HG02588 (cell line): ENCODE data around the gene PRKCH.
"Not testable (repeated sequence)": the region's sequence is repeated elsewhere in the genome, so short reads cannot be mapped to it uniquely, and the experiment has no call there.

Experiments
- ATAC-seq: cut with Tn5 transposase; IDR thresholded peaks from one replicate; pipeline ENCODE4 v1.9.1; 2021; ENCODE audit warnings: mild to moderate bottlenecking, moderate library complexity; ENCODE audit not compliant: unreplicated experiment

Gene PRKCH

DNA sequence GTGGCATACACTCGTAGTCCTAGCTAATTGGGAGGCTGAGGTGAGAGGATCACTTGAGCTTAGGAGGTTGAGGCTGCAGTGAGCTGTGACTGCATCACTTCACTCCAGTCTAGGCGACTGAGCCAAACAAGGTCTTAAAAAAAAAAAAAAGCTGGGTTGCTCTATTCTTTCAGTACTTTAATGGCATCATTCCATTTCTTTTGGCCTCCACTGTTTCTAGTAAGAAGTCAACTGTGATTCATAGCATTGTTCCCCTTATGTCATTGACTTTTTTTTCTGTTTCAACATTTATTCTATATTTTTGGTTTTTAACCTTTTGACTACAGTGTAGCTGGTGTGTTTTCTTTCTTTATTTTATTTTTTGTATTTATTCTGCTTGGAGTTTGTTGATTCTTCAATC lies 16.7 kb upstream of the PRKCH start:
- ATAC-seq: no peak

DNA sequence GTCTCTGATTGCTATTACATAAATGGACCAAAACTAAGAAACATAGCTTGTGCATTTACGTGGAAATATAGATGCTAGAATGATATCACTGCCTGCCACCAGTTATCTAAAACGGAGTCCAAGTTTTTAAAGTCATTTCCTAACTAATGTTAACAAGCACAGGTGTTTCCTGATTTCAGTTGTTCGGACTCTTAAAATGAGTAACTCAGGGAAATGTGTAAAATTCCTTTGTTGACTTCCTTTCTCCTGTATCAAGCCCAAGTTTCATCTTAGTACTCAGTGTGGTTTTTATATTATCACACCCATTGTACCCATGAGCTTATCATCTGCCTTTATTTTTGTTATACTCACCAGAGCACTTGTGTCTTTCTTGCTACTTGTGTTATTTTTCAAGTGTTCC lies 13.2 kb upstream of the PRKCH start:
- ATAC-seq: no peak

DNA sequence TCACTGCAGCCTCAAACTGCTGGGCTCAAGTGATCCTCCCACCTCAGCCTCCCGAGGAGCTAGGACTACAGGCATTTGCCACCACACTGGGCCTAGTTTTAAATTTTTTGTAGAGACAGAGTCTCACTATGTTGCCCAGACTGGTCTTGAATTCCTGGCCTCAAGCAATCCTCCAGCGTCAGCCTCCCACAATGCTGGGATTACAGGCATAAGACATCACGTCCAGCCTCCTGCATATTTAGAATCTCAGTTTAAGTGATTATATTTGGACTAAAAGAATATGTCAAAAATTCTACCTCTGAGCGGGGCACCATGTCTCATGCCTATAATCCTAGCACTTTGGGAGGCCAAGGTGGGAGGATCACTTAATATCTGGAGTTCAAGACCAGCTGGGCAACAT lies 12.7 kb upstream of the PRKCH start:
- ATAC-seq: not testable (repeated sequence)

GRCh38 chr14:61315313-61315712 lies 6.1 kb upstream of the PRKCH start:
- no peak for ATAC-seq

- no peak for ATAC-seq
Observed at GRCh38 chr14:61319086-61319485, 2.3 kb upstream of the PRKCH start.

- ATAC-seq: no peak
Observed at GRCh38 chr14:61319706-61320105, 1.7 kb upstream of the PRKCH start.

GRCh38 chr14:61320170-61320569 lies 1.2 kb upstream of the PRKCH start:
- not testable (repeated sequence) for ATAC-seq

DNA sequence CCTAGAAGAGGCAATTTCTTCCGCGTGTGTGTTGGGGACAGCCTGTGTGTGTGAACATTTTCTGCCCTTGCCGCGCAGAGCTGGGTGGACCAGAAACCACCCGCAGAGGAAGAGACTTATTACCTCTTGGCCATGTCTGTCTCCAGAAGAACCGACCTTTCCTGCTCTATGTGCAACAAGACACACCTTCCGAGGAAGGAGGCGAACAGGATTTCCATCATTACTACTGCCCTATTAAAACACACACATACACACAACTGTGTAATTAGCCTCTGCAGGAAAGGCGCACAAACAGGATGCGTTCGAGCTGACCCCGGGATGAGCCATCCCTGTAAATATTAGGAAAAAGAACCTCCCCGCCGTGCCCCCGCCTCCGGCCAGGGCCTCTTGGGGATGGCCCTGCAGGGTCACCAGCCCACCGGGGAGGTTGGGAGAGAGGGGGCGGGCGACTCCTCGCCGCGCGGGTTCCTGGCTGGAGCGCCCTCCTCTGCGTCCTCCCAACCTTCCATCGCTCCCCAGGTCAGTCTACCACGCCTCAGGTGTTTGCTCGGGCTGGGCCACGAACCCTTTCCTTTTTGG lies 484 bp upstream of the PRKCH start:
- peak; percentile 19 for ATAC-seq

DNA sequence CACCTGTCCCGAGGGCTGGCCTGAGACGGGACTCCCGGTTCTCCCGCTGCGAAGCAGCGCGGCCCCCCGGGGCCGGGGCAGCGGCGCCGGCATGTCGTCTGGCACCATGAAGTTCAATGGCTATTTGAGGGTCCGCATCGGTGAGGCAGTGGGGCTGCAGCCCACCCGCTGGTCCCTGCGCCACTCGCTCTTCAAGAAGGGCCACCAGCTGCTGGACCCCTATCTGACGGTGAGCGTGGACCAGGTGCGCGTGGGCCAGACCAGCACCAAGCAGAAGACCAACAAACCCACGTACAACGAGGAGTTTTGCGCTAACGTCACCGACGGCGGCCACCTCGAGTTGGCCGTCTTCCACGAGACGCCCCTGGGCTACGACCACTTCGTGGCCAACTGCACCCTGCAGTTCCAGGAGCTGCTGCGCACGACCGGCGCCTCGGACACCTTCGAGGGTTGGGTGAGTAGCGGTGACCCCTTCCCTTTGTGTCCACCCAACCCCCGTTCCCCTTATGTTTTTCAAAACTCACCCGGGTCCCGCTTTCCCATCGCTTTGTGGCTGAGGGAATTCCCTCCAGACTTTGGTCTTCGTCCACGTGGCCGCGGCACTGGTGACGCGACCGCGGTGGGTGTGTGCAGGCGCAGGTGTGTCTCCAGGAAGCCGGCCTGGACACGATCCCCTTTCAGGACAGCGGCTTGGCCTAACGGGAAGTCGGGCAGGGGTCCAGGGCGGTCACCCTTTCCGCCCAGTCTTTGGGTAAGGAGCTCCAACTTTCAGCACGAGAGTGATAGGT lies 826 bp downstream of the PRKCH start:
- ATAC-seq: no peak

- no peak for ATAC-seq
Observed at GRCh38 chr14:61322799-61323290, 1.5 kb downstream of the PRKCH start.

GRCh38 chr14:61323970-61324369 lies 2.6 kb downstream of the PRKCH start:
- ATAC-seq: no peak

DNA sequence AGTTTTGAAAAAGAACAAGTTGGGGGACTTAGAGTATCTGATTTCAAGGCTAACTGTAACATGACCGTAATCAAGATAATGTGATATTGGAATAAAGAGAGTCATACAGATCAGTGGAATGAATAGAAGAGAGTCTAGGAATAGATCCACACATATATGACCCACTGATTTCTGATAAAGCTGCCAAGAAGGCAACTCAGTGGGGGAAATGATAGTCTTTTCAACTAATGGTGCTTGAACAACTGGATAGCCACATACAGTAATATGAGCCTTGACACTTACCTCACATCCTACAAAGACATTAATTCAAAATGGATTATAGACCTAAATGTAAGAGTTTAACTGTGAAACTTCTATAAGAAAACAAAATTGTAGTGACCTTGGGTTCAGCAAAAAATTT lies 3.8 kb downstream of the PRKCH start:
- no peak for ATAC-seq

- ATAC-seq: no peak
Observed at GRCh38 chr14:61326146-61326545, 4.8 kb downstream of the PRKCH start.

DNA sequence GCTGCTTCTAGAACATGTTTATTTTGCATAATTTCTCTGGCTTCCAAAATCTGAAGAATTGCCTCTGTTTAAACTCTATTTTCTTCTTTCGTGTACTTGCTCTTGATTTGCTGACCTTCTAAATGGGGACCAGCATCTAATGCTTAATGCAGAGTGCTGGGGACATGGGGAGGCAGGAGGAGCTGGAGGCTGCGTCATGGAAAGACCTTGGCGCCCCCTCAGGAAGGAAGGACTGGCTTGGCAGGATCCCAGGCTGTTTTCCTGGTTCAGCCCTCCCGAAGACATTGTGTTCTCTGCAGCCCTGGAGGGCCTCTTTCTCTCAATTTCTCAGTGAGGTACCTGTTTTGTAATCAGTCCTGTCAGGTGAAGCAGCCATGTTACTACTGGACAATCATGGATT lies 5.5 kb downstream of the PRKCH start:
- ATAC-seq: no peak

DNA sequence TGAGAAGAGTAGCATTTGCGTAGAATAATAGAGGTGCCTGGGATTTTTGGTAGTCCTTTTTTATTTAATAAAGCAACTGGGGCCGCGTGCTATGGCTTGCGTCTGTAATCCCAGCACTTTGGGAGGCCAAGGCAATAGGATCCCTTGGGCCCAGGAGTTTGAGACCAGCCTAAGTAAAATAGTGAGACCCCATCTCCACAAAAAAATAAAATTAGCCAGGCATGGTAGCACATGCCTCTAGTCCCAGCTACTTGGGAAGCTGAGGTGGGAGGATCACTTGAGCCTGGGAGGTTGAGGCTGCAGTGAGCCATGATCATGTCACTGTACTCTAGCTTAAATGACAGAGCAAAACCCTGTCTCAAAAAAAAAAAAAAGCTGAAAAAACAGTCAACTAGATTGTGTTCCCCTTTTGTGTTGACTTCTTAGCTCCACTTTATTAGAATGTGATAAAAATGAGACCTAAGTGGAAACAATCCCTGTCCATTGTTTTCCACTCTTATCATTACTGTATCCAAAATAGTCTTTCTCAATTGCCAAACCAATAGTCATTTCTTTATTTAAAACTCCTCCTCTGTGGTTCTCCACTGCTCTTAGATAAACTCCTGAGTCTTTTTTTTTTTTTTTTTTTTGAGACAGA lies 7.4 kb downstream of the PRKCH start:
- no peak for ATAC-seq

GRCh38 chr14:61329478-61330051 lies 8.2 kb downstream of the PRKCH start:
- no peak for ATAC-seq

DNA sequence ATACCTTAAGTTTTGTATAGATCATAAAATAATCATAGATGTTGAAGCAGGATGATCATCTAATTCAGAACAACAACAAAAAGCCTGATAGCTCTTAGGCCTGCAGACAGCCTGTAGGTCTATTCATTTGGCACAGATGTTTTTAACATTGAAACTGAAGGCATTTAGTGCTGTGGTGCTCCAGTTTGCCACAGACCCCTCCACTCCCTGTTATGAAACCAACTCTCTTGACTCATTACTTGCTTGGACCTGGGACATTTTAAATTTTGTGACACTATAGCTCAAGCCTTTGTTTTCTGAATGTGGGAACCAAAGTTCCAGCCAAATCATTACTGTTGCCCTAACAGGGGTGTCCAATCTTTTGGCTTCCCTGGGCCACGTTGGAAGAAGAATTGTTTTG lies 9.1 kb downstream of the PRKCH start:
- ATAC-seq: no peak

DNA sequence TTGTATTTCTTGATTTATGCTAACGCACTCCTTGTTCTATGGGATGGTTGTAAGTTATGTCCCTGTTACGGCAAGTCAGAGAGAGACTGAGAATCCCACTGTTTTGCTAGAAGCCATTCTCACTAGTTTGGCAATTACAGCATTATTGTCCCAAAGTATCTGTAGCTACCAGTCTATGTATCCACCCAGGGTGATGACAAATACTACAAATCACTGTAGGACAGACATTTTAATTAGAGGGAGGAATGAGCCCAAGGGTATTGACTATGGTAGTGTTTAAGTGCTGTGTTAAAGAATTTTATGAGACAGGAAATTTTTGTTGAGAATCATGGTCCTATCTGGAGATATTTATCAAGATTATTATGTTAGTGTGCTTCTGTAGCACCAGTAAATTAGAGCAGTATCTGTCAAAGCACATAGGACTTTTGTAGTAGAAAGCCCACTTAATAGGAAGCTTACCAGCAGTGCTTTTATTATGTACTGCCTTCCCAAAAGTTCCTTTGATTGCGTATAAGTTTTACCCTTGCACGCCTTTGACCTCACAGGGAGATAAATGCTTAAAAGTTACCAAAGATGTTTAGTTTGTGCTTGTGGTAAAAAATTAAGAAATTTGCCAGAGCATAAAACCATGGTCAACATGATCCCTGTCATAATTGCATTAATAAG lies 10.7 kb downstream of the PRKCH start:
- no peak for ATAC-seq

- ATAC-seq: no peak
Observed at GRCh38 chr14:61332658-61333029, 11.3 kb downstream of the PRKCH start.

GRCh38 chr14:61333087-61333486 lies 11.7 kb downstream of the PRKCH start:
- ATAC-seq: no peak

DNA sequence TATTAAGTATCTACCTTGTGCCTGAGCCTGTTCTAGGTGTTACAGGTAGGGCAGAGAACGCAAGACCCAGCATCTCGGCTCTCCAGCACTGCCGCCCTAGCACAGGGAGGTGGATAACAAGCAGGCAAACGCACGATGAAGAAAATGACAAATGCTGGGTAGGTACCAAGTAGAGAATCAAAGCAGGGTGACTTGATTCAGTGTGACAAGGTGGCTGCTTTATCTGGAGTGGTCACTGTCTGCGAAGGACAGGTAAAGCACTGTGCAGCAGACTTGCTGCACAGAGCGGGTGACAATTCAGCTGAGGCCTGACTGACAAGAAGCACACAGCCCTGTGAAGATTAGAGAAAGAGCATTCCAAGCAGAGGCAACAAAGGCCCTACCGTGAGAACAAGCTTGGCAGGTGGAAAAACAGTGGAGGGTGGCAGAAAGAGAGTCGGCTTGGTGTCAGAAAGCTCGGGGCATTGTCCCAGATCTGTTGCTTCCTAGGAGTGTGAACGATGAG lies 12.9 kb downstream of the PRKCH start:
- no peak for ATAC-seq
